Kidney epithelial cell (primary cell): ENCODE results near the gene TMEM151B. TPM values are rescaled to one million over a fixed set of nuclear protein-coding genes. Genes with fewer than 3 reads are reported as not detected.

ENCODE experiments used
- DNase-seq: peaks from one replicate; pipeline ENCODE4 v3.0.0-alpha.2; 2010; ENCODE audit warnings: low read depth
- H3K27me3 ChIP-seq: 2 replicates; pipeline ENCODE4 v1.6.0; 2011; ENCODE audit warnings: low read length; ENCODE audit not compliant: control insufficient read depth, insufficient read depth
- H3K36me3 ChIP-seq: 2 replicates; pipeline ENCODE4 v1.5.1; 2011; ENCODE audit warnings: low read length; ENCODE audit not compliant: control insufficient read depth, insufficient read depth
- H3K4me3 ChIP-seq: 2 replicates; pipeline ENCODE4 v1.5.1; 2011; ENCODE audit warnings: low read depth, mild to moderate bottlenecking, control low read depth, low read length
- CTCF ChIP-seq: IDR thresholded peaks from 2 replicates; pipeline ENCODE4 v1.5.1; 2011; ENCODE audit warnings: mild to moderate bottlenecking, moderate library complexity, low read length, control low read depth, inconsistent platforms; ENCODE audit not compliant: insufficient read depth, poor library complexity, severe bottlenecking
- total RNA-seq: library from RNA; depleted of rRNA; stranded (reverse); fragments of >200 nt; gene quantifications from 2 replicates; pipeline ENCODE4 v1.2.3, GENCODE V29; 2015

TMEM151B gene
- total RNA-seq, 1 donor from 2014 or later, result 0.13 TPM

- no peak for DNase-seq
- no peak for TF ChIP-seq CTCF
- H3K4me3 ChIP-seq, result no peak overlapping the region
- peaks cover 55% of the 10 kb centered on the region for H3K27me3 ChIP-seq
- H3K36me3 ChIP-seq, result no peaks in the 10 kb centered on the region
Observed at GRCh38 chr6:44277763-44278162, 7.5 kb downstream of the TMEM151B start.

GRCh38 chr6:44278315-44278714 lies 8.1 kb downstream of the TMEM151B start:
- Histone ChIP-seq H3K4me3 (no peak overlapping the region), H3K36me3 (no peaks in the 10 kb centered on the region), H3K27me3 (peaks cover 49% of the 10 kb centered on the region)
- no peak for TF ChIP-seq CTCF
- DNase-seq, result no peak

GRCh38 chr6:44278774-44279697 lies 8.8 kb downstream of the TMEM151B start:
- H3K36me3 ChIP-seq, result no peaks in the 10 kb centered on the region
- H3K4me3 ChIP-seq, result no peak overlapping the region
- no peak for DNase-seq
- H3K27me3 ChIP-seq, result peaks cover 50% of the 10 kb centered on the region
- no peak for TF ChIP-seq CTCF

GRCh38 chr6:44284121-44284520 lies 13.9 kb downstream of the TMEM151B start:
- DNase-seq, result no peak
- peaks cover 25% of the 10 kb centered on the region for H3K27me3 ChIP-seq
- no peak for TF ChIP-seq CTCF
- H3K4me3 ChIP-seq, result no peak overlapping the region
- no peaks in the 10 kb centered on the region for H3K36me3 ChIP-seq

GRCh38 chr6:44284867-44285266 lies 14.6 kb downstream of the TMEM151B start:
- Histone ChIP-seq H3K27me3 (peaks cover 30% of the 10 kb centered on the region), H3K36me3 (no peaks in the 10 kb centered on the region), H3K4me3 (no peak overlapping the region)
- DNase-seq, result no peak
- TF ChIP-seq CTCF, result no peak
